Peyer's patch (tissue), 4 donors: ENCODE data around the gene PDSS2.

ENCODE experiments used
- POLR2A ChIP-seq, 2 donors: fragments of 450-650 bp; IDR thresholded peaks; one replicate each; pipeline ENCODE4 v1.5.1; 2017; ENCODE audit warnings: antibody characterized with exemption in 2 of 2, mild to moderate bottlenecking in 2 of 2, moderate library complexity in 2 of 2
- TF ChIP-seq, protein P1 (sequence below), 6 experiments: fragments of 450-650 bp in 4 of 6; fragments of 200-600 bp in 2 of 6; sonication (generic) in 1 of 6; IDR thresholded peaks; one replicate each; pipeline ENCODE4 v1.5.1; 2017 to 2019; ENCODE audit warnings: antibody characterized with exemption in 6 of 6, mild to moderate bottlenecking in 3 of 6, moderate library complexity in 1 of 6

DNA sequence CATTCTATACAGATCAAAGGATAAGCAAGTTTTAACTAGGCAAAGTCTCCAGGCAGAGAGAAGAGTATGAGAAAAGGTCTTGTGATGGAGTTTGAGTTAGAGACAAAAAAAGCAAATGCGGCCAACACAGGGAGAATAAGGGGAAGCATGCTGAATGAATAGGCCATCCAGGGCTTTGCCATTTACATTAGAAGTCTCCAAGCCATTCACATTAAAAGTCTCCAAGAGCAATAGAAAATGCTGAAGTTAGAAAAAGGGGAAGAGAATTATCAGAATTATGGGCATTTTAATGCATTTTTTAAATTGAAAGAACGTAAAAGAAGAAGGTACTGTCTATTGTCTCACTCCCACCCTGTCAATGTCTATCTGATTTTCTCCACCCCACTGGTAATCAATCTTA, 49.4 kb downstream of the PDSS2 start:
- TF ChIP-seq, protein P1, sequence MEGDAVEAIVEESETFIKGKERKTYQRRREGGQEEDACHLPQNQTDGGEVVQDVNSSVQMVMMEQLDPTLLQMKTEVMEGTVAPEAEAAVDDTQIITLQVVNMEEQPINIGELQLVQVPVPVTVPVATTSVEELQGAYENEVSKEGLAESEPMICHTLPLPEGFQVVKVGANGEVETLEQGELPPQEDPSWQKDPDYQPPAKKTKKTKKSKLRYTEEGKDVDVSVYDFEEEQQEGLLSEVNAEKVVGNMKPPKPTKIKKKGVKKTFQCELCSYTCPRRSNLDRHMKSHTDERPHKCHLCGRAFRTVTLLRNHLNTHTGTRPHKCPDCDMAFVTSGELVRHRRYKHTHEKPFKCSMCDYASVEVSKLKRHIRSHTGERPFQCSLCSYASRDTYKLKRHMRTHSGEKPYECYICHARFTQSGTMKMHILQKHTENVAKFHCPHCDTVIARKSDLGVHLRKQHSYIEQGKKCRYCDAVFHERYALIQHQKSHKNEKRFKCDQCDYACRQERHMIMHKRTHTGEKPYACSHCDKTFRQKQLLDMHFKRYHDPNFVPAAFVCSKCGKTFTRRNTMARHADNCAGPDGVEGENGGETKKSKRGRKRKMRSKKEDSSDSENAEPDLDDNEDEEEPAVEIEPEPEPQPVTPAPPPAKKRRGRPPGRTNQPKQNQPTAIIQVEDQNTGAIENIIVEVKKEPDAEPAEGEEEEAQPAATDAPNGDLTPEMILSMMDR (IDR thresholded peaks at IDR 0.05), result no peak
- TF ChIP-seq POLR2A (IDR thresholded peaks at IDR 0.05), result no peak
